HUES6 (cell line): ENCODE results near the gene ANTXR1.
A peak's percentile ranks its signal among the peaks of the same experiment; 100 is the strongest.
"Not testable (repeated sequence)": the region's sequence is repeated elsewhere in the genome, so short reads cannot be mapped to it uniquely, and the experiment has no call there.

Experiments
- H3K27ac ChIP-seq: 2 replicates; pipeline ENCODE4 v1.7.0; 2013; ENCODE audit warnings: low read depth, mild to moderate bottlenecking, low read length, inconsistent platforms
- H3K27me3 ChIP-seq: 2 replicates; pipeline ENCODE4 v1.6.1; 2013; ENCODE audit warnings: low read length; ENCODE audit not compliant: control insufficient read depth, insufficient read depth
- H3K36me3 ChIP-seq: 2 replicates; pipeline ENCODE4 v1.6.1; 2013; ENCODE audit warnings: low read length; ENCODE audit not compliant: control insufficient read depth, insufficient read depth
- H3K4me1 ChIP-seq: 2 replicates; pipeline ENCODE4 v1.6.1; 2013; ENCODE audit warnings: low read length; ENCODE audit not compliant: control insufficient read depth, insufficient read depth
- H3K4me3 ChIP-seq: 2 replicates; pipeline ENCODE4 v1.5.1; 2013; ENCODE audit warnings: low read depth, low read length
- H3K9ac ChIP-seq: one replicate; pipeline ENCODE4 v1.6.1; 2013; ENCODE audit warnings: mild to moderate bottlenecking, low read length
- H3K9me3 ChIP-seq: 2 replicates; pipeline ENCODE4 v1.6.1; 2013; ENCODE audit warnings: low read depth, low read length; ENCODE audit not compliant: control insufficient read depth, insufficient read depth

ANTXR1 gene

DNA sequence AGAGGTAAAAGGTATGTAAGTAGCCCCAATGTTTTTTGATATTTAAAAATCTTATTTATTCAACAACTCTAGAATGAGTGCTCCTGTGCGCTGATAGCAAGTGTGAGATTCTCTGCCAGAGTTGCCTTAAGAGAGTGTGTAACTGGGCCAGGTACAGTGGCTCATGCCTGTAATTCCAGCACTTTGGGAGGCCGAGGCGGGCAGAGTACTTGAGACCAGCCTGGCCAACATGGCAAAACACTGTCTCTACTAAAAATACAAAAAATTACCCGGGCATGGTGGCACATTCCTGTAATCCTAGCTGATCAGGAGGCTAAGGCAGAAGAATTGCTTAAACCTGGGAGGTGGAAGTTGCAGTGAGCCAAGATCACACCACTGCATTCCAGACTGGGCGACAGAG, 161.2 kb downstream of the ANTXR1 start:
- not testable (repeated sequence) for H3K9me3 ChIP-seq, H3K4me3 ChIP-seq, H3K9ac ChIP-seq, H3K27me3 ChIP-seq, H3K36me3 ChIP-seq, H3K27ac ChIP-seq
- H3K4me1 ChIP-seq: peaks cover 33% of the 10 kb centered on the region

DNA sequence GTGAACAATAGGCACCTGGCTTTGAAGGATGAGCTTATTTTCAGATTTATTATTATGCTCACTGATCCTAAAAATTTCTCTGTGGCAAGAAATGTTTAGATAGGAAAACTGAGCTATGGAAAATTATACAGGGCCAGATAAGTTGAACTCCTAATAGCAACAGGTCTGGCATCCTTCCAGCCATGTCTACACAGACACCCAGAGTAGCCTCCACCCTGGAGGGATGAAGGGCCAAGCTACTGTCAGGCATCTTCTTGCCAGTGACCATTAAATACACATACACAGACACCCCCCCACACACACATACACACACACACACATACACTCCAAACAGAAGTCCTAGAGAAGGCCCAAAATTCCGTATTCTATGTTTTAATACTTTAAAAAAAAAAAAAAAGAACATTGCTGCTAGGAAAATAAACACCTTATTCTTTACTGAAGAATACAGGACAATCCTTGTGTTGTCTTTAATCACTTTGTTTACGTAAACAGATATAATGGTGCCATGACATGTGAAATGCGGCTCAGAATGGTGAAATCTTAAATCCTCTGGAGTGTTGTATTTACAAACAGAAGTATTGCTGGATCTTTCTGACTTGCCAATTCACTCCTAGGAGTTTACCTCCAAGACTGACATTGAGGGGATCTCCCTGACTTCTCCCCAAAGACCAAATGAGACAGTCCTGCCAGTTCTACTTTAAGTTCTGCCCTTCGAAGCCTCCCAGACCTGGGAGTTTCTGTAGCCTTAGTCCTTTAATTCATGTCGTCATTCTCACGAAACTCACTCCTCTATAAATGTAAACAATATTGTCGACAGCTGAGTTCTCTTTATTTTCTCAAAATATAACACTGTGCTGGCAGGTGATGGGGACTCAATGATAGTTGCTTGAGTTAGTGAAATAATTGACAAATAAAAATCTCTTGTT, 163.1 kb downstream of the ANTXR1 start:
- Histone ChIP-seq H3K9ac (no peak overlapping the region), H3K9me3 (no peaks in the 10 kb centered on the region), H3K4me1 (peaks cover 28% of the 10 kb centered on the region), H3K36me3 (no peaks in the 10 kb centered on the region), H3K4me3 (no peak overlapping the region), H3K27ac (no peak overlapping the region), H3K27me3 (no peaks in the 10 kb centered on the region)

DNA sequence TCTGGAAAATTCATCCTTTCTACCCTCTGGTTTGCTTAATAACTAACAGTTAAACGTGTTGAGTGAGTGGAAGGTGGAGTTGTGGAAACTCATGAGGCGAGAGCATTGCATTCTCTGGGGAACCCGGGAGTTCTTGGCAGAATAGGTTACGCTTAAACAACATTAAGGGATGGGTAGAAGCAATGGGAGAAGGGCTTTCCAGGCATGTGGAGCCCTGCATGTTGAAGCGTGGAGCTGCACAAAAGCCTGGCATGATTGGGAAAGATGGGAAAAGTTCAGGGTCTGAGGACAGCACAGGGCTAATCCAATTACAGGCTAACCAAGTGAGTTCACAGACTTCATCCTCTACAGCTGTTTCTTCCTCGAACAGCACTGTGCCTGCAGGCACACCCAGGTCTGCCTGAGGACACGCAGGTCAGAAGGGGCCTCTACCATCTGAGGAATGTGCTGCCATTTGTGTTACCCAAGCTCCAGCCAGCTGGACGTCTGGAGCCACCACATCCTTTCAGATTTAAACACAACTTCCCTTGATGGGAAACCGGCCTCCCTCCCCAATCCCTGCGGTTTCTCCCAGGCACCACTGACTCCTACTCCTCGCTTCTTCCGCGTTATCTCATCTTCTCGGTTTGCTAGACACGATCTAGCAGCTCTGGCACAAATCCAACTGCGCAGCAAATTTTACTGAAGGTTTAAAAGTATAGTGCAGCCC, 164.2 kb downstream of the ANTXR1 start:
- no peaks in the 10 kb centered on the region for H3K9me3 ChIP-seq
- H3K27ac ChIP-seq: peak overlapping the region; percentile 70; the same call in 1 of the 2 replicates
- peaks cover 30% of the 10 kb centered on the region for H3K4me1 ChIP-seq
- peak overlapping the region; percentile 41; the same call in 1 of the 2 replicates for H3K4me3 ChIP-seq
- peak overlapping the region; percentile 72 for H3K9ac ChIP-seq
- peaks cover 7% of the 10 kb centered on the region; the same call in 1 of the 2 replicates for H3K36me3 ChIP-seq
- H3K27me3 ChIP-seq: no peaks in the 10 kb centered on the region

DNA sequence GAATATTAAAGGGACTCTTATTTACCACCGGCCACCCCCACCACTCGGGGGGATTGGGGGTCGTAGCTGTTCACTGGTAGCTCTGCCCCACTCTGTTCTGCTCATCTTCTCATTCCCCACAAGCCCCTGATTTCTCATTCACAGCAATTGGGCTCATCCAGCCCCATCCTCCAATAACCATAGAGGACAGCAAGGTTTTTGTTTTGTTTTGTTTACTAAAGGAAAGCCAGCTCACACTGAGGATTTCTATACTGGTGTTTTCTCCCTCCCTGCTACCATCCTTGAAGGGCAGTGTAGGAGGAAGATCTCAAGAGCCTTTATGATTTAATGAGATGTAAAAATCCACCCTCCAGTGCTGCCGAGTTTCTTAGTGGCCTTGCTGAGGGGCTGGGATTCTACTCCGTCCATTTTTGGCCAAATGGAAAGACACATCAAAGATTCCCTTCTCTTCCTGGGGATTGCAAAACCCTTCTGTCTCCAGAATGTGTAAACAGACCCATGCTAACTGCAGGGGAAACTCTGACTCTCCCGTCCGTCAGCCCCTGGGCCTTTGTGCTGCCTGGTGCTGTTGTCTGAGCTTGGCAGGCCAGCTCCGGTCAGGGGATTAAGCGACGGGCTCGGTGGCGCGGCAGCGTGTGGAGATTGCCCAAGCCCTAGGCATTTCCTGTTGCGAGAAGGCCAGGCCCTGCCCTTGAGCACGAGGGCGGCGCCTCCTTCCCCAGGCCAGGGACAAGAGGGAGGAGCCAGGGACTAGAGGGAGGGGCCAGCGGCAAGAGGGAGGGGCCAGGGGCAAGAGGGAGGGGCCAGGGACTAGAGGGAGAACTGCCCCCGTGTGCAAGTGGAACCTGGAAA, 165.0 kb downstream of the ANTXR1 start:
- H3K27me3 ChIP-seq: no peaks in the 10 kb centered on the region
- H3K9me3 ChIP-seq: no peaks in the 10 kb centered on the region
- peak overlapping the region; percentile 70 for H3K27ac ChIP-seq
- peak overlapping the region; percentile 72 for H3K9ac ChIP-seq
- peaks cover 30% of the 10 kb centered on the region for H3K4me1 ChIP-seq
- peaks cover 13% of the 10 kb centered on the region; the same call in 1 of the 2 replicates for H3K36me3 ChIP-seq
- H3K4me3 ChIP-seq: peak overlapping the region; percentile 41

DNA sequence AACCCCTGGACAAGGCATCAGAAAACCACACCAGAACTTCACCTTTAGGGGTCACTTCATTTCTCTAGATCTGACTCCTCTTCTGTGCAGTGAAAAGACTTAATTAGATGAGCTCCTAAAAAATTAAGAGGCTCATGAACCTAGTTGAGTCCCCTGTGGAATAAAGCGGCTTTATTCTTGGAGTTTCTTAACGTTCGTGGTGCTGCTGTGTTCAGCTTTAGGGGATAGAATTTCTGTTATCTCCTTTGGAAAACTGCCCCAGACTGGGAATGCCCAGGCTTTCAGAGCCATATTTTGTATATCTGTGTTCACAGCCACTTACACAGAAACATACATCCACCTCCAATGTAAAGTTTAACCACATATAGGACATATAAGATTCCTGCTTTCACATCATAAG, 165.8 kb downstream of the ANTXR1 start:
- no peak overlapping the region for H3K4me3 ChIP-seq
- no peaks in the 10 kb centered on the region for H3K27me3 ChIP-seq
- peaks cover 16% of the 10 kb centered on the region for H3K36me3 ChIP-seq
- no peaks in the 10 kb centered on the region for H3K9me3 ChIP-seq
- H3K9ac ChIP-seq: no peak overlapping the region
- no peak overlapping the region for H3K27ac ChIP-seq
- H3K4me1 ChIP-seq: peaks cover 30% of the 10 kb centered on the region

DNA sequence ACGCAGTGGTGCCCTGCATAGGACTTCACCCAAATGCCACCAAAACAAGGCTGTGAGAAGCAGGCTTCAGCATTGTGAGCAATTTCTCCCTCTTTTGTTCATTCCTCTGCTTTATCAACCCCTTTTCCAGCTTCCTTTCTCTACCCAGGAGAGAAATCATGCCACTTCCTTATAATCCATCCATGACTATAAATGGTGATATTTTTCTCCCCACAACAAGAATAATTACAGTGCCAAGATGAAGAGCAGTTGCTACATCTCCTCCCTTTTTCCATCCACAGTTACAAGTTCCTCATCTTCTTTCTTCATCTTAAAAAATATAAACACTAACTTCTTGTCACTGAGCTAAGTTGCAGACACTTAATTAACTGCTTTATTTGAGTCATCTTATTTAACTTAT, 167.2 kb downstream of the ANTXR1 start:
- Histone ChIP-seq H3K9ac (no peak overlapping the region), H3K27me3 (no peaks in the 10 kb centered on the region), H3K4me1 (peaks cover 30% of the 10 kb centered on the region), H3K36me3 (peaks cover 23% of the 10 kb centered on the region), H3K27ac (no peak overlapping the region), H3K9me3 (no peaks in the 10 kb centered on the region), H3K4me3 (no peak overlapping the region)

DNA sequence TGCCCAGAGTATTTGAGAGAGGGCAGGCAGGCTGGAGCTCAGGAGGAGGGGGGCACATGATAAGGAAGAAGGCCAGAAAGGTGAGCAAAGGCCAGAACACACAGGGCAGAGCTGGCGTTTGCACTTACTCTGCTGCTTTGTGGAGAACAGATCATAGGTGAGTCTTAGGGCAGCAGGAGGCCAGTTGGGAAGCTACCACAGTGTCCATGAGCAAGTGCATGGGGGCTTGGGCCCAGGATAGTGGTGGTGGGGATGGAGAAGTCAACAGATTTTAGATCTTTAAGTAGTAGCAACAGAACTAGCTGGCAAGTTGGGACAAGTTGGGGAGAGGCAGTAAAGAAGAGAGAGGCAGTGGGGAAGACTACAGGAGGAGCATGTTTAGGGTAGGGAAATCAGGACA, 168.0 kb downstream of the ANTXR1 start:
- no peak overlapping the region for H3K27ac ChIP-seq
- no peak overlapping the region for H3K4me3 ChIP-seq
- H3K27me3 ChIP-seq: no peaks in the 10 kb centered on the region

DNA sequence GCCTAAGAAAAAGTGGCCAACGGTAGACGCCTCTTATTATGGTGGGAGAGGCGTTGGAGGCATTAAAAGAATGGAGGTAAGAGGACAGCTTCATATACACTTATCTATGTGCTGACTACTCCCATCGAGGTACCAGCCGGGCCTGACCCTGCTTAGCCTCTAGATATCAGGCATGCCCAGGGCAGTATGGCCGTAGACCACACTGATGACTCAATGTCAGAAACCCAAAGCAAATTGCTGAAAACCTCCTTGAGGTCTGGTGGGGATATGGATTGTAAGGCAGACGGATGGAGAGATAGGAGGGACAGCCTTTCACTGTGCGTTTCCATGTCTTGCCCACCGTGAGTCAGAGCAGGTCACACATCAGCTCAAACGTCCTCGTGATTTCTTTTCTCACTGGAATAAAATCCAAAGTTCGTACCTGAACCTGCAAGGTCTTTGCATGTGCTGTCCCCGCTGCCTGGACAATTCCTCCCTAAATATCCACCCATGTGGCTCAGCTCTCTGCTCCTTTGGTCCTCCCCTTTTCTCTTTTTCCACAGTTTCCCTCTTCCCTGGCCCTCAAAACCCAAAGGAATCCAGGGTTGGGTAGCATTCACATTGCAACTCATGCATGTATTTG, 168.9 kb downstream of the ANTXR1 start:
- peaks cover 31% of the 10 kb centered on the region for H3K36me3 ChIP-seq

More for the DNA sequence above, 168.0 kb downstream of the ANTXR1 start:
- H3K9me3 ChIP-seq: no peaks in the 10 kb centered on the region
- no peak overlapping the region for H3K9ac ChIP-seq
- H3K36me3 ChIP-seq: peaks cover 28% of the 10 kb centered on the region
- H3K4me1 ChIP-seq: peaks cover 30% of the 10 kb centered on the region

DNA sequence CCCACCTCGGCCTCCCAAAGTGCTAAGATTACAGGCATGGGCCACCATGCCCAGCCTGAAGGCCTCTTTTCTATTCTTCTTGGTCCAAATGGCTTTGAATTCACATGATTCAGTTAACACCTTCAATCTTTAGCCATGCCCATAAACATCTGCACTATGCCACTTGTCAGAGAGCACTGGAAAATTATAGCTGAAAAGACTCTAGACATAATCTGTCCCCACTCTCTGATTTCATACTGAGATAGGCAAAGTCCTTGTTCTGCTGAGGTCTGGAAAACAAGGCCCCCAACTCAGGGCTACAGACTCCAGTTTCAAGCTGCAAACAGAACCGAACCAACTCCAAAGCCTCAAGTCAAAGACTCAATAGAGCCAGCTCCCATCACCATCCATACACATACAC, 170.7 kb downstream of the ANTXR1 start:
- peaks cover 7% of the 10 kb centered on the region; the same call in 1 of the 2 replicates for H3K4me1 ChIP-seq
- no peak overlapping the region for H3K9ac ChIP-seq
- no peak overlapping the region for H3K27ac ChIP-seq
- no peak overlapping the region for H3K4me3 ChIP-seq
- no peaks in the 10 kb centered on the region for H3K9me3 ChIP-seq
- no peaks in the 10 kb centered on the region for H3K27me3 ChIP-seq
- peaks cover 31% of the 10 kb centered on the region for H3K36me3 ChIP-seq

More for the DNA sequence above, 168.9 kb downstream of the ANTXR1 start:
- no peaks in the 10 kb centered on the region for H3K27me3 ChIP-seq
- no peak overlapping the region for H3K9ac ChIP-seq
- no peak overlapping the region for H3K27ac ChIP-seq
- H3K4me1 ChIP-seq: peaks cover 21% of the 10 kb centered on the region
- H3K4me3 ChIP-seq: no peak overlapping the region
- no peaks in the 10 kb centered on the region for H3K9me3 ChIP-seq

DNA sequence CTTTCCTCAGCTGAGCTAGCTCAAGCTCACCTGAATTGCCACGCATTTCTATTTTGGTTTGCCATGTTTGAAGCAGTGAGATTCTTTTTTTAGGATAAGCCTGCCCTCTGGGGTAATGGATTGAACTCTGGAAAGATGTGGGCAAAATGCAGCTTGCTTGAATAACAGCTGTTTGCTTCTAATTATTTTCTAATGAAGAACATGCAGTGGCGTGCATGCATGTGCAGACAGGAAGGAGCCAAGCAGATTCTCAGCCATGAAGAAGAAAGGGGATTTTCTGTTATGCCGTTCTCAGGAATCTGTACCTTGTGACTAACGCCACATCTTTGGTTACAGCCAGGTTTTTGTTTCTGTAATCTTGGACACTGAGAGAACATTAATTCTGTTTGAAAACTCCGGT, 171.2 kb downstream of the ANTXR1 start:
- Histone ChIP-seq H3K36me3 (peaks cover 31% of the 10 kb centered on the region), H3K27ac (no peak overlapping the region)

More for the DNA sequence above, 171.2 kb downstream of the ANTXR1 start:
- Histone ChIP-seq H3K9ac (no peak overlapping the region), H3K27me3 (no peaks in the 10 kb centered on the region), H3K4me1 (peaks cover 5% of the 10 kb centered on the region; the same call in 1 of the 2 replicates), H3K9me3 (no peaks in the 10 kb centered on the region), H3K4me3 (no peak overlapping the region)
